ENCODE results near the gene SLIT3.

SLIT3 gene

DNA sequence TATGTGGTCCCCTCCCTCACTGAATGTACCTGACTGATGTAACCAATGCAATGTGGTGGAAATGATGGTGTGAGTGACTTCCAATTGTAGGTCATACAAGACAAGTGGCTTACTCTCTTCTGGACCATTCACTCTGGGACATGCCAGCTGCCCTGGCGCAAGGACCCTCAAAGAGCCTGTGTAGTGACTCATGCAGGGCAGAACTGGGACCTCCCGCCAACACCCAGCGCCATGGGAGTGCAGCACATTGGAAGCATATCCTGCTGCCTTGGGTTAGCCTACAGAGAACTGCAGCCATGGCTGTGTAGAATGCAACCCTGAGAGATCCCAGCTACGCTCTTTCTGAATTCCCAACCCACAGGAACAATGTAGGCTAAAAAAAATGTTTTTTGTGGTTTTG is 631.8 kb downstream of the SLIT3 start:
- no peak for ATAC-seq
- TF ChIP-seq, protein P1, sequence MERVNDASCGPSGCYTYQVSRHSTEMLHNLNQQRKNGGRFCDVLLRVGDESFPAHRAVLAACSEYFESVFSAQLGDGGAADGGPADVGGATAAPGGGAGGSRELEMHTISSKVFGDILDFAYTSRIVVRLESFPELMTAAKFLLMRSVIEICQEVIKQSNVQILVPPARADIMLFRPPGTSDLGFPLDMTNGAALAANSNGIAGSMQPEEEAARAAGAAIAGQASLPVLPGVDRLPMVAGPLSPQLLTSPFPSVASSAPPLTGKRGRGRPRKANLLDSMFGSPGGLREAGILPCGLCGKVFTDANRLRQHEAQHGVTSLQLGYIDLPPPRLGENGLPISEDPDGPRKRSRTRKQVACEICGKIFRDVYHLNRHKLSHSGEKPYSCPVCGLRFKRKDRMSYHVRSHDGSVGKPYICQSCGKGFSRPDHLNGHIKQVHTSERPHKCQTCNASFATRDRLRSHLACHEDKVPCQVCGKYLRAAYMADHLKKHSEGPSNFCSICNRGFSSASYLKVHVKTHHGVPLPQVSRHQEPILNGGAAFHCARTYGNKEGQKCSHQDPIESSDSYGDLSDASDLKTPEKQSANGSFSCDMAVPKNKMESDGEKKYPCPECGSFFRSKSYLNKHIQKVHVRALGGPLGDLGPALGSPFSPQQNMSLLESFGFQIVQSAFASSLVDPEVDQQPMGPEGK (CRISPR knock-in tag; IDR thresholded peaks at IDR 0.05; ENCODE audit: borderline replicate concordance) = no peak
- no peak for TF ChIP-seq OSR1 (CRISPR knock-in tag; IDR thresholded peaks at IDR 0.05)
- no peak for TF ChIP-seq ESRRG (CRISPR knock-in tag; IDR thresholded peaks at IDR 0.05)
- TF ChIP-seq, protein P2, sequence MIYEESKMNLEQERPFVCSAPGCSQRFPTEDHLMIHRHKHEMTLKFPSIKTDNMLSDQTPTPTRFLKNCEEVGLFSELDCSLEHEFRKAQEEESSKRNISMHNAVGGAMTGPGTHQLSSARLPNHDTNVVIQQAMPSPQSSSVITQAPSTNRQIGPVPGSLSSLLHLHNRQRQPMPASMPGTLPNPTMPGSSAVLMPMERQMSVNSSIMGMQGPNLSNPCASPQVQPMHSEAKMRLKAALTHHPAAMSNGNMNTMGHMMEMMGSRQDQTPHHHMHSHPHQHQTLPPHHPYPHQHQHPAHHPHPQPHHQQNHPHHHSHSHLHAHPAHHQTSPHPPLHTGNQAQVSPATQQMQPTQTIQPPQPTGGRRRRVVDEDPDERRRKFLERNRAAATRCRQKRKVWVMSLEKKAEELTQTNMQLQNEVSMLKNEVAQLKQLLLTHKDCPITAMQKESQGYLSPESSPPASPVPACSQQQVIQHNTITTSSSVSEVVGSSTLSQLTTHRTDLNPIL (CRISPR knock-in tag; IDR thresholded peaks at IDR 0.05; ENCODE audit: low read depth) = no peak
- no peak for TF ChIP-seq ZFP3 (CRISPR knock-in tag; IDR thresholded peaks at IDR 0.05)
- TF ChIP-seq GLIS3 (CRISPR knock-in tag; IDR thresholded peaks at IDR 0.05) = no peak
- TF ChIP-seq TOX (CRISPR knock-in tag; IDR thresholded peaks at IDR 0.05; ENCODE audit: borderline replicate concordance) = no peak
- no peak for TF ChIP-seq RARB (CRISPR knock-in tag; IDR thresholded peaks at IDR 0.05)
- TF ChIP-seq ISL1 (CRISPR knock-in tag; IDR thresholded peaks at IDR 0.05) = no peak
- TF ChIP-seq, protein P3, sequence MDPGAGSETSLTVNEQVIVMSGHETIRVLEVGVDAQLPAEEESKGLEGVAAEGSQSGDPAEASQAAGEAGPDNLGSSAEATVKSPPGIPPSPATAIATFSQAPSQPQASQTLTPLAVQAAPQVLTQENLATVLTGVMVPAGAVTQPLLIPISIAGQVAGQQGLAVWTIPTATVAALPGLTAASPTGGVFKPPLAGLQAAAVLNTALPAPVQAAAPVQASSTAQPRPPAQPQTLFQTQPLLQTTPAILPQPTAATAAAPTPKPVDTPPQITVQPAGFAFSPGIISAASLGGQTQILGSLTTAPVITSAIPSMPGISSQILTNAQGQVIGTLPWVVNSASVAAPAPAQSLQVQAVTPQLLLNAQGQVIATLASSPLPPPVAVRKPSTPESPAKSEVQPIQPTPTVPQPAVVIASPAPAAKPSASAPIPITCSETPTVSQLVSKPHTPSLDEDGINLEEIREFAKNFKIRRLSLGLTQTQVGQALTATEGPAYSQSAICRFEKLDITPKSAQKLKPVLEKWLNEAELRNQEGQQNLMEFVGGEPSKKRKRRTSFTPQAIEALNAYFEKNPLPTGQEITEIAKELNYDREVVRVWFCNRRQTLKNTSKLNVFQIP (CRISPR knock-in tag; IDR thresholded peaks at IDR 0.05; ENCODE audit: borderline replicate concordance, low read depth) = no peak
- no peak for TF ChIP-seq PPARA (CRISPR knock-in tag; IDR thresholded peaks at IDR 0.05; ENCODE audit: borderline replicate concordance)
- TF ChIP-seq ARNTL (CRISPR knock-in tag; IDR thresholded peaks at IDR 0.05; ENCODE audit: borderline replicate concordance, low read depth) = no peak
- no peak for TF ChIP-seq TCF4 (CRISPR knock-in tag; IDR thresholded peaks at IDR 0.05; ENCODE audit: borderline replicate concordance)
- TF ChIP-seq, protein P4, sequence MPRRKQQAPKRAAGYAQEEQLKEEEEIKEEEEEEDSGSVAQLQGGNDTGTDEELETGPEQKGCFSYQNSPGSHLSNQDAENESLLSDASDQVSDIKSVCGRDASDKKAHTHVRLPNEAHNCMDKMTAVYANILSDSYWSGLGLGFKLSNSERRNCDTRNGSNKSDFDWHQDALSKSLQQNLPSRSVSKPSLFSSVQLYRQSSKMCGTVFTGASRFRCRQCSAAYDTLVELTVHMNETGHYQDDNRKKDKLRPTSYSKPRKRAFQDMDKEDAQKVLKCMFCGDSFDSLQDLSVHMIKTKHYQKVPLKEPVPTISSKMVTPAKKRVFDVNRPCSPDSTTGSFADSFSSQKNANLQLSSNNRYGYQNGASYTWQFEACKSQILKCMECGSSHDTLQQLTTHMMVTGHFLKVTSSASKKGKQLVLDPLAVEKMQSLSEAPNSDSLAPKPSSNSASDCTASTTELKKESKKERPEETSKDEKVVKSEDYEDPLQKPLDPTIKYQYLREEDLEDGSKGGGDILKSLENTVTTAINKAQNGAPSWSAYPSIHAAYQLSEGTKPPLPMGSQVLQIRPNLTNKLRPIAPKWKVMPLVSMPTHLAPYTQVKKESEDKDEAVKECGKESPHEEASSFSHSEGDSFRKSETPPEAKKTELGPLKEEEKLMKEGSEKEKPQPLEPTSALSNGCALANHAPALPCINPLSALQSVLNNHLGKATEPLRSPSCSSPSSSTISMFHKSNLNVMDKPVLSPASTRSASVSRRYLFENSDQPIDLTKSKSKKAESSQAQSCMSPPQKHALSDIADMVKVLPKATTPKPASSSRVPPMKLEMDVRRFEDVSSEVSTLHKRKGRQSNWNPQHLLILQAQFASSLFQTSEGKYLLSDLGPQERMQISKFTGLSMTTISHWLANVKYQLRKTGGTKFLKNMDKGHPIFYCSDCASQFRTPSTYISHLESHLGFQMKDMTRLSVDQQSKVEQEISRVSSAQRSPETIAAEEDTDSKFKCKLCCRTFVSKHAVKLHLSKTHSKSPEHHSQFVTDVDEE (CRISPR knock-in tag; IDR thresholded peaks at IDR 0.05) = no peak

DNA sequence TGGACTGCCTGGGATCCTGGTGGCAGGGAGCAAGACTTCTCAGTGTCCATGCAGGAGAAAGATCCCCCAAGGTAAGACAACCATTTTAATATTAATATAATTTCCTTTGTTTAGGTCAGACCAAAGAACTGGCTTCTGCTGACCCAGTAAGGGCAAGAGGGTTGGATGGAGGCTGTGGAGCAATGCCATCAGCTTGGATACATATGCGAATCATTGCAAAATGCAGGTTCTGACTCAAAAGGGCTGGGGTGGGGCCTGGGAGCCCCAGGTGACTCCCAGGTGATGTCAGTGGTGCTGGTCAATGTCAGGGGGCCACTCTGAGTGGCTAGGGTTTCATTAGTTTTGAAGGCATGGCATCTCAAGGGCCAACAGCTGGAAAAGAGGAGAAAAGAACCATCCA is 632.9 kb downstream of the SLIT3 start:
- TF ChIP-seq SNAI2 (CRISPR knock-in tag; IDR thresholded peaks at IDR 0.05) (no peak), ZFP3 (CRISPR knock-in tag; IDR thresholded peaks at IDR 0.05) (no peak), TOX (CRISPR knock-in tag; IDR thresholded peaks at IDR 0.05; ENCODE audit: borderline replicate concordance) (no peak), CSDC2 (CRISPR knock-in tag; IDR thresholded peaks at IDR 0.05) (no peak), OSR1 (CRISPR knock-in tag; IDR thresholded peaks at IDR 0.05) (no peak), TCF4 (CRISPR knock-in tag; IDR thresholded peaks at IDR 0.05; ENCODE audit: borderline replicate concordance) (no peak), ZFP30 (CRISPR knock-in tag; IDR thresholded peaks at IDR 0.05) (no peak), ZNF565 (CRISPR knock-in tag; conservative IDR thresholded peaks at IDR 0.05; ENCODE audit: low read depth) (no peak), PPARA (CRISPR knock-in tag; IDR thresholded peaks at IDR 0.05; ENCODE audit: borderline replicate concordance) (no peak), ARNTL (CRISPR knock-in tag; IDR thresholded peaks at IDR 0.05; ENCODE audit: borderline replicate concordance, low read depth) (no peak), ISL1 (CRISPR knock-in tag; IDR thresholded peaks at IDR 0.05) (no peak), GLIS3 (CRISPR knock-in tag; IDR thresholded peaks at IDR 0.05) (no peak), BACH2 (CRISPR knock-in tag; IDR thresholded peaks at IDR 0.05; ENCODE audit: borderline replicate concordance) (no peak), ESRRG (CRISPR knock-in tag; IDR thresholded peaks at IDR 0.05) (no peak)
- TF ChIP-seq, protein P3 (CRISPR knock-in tag; IDR thresholded peaks at IDR 0.05; ENCODE audit: borderline replicate concordance, low read depth) = no peak
- TF ChIP-seq, protein P4 (CRISPR knock-in tag; IDR thresholded peaks at IDR 0.05) = no peak
- TF ChIP-seq, protein P1 (CRISPR knock-in tag; IDR thresholded peaks at IDR 0.05; ENCODE audit: borderline replicate concordance) = no peak
- ATAC-seq = no peak

Data from SK-N-SH treated with all-trans-retinoic acid at 6 μM for 48 hours (cell line).